ENCODE data around the gene MTFP1.

GRCh38 chr22:30452861-30453260, 27.3 kb downstream of the MTFP1 start:
- no peak for TF ChIP-seq CTCF (conservative IDR thresholded peaks at IDR 0.05; ENCODE audit: low read depth, low read length)
- no peak for TF ChIP-seq EZH2 (IDR thresholded peaks at IDR 0.05; ENCODE audit: low read length, unreplicated experiment)

Measured in PC-3 (cell line).